TTC549 (cell line): Measurements from ENCODE around the gene CDC20B.
"Not testable (repeated sequence)": the region's sequence is repeated elsewhere in the genome, so short reads cannot be mapped to it uniquely, and the experiment has no call there.

Experiments
- FAIRE-seq: peaks from 2 replicates; lab custom pipeline; 2012; peaks lifted over from hg19 to GRCh38; lab: Jason Lieb, UNC

Gene CDC20B

GRCh38 chr5:55160493-55161209 is 12.3 kb downstream of the CDC20B start:
- peak; percentile 97 for FAIRE-seq

DNA sequence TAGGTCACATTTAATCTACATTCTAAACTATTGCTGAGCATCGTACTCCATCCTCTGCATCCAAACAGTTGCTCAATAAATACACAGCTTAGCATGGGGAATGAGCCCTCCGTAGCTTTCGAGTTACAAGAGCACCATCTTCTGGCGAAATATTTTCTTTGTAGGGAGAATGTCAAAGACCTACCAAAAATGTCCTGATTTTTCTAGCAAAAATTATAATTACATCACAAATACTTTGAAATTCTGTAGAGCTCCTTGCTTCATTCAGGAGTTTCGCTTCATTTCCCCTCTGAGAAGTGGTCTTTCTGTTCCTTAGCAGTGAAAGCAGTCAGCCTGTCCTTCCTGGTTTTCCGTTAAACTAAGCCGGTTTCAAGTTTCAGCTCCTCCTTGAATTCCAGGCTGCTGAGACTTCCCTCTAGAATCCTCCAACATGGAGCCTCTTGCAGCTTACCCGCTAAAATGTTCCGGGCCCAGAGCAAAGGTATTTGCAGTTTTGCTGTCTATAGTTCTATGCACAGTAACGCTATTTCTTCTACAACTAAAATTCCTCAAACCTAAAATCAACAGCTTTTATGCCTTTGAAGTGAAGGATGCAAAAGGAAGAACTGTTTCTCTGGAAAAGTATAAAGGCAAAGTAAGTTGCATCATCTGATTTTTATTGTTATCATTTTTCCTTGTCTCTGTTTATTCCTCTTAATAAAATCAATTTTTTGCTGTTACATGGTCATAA is 13.0 kb downstream of the CDC20B start, which contains the start of gene GPX8:
Gene GPX8 (plus strand): TSS at position 409 of the 730 bp plus-strand sequence. CDS start 22 bp downstream, at position 431.
- no peak for FAIRE-seq

DNA sequence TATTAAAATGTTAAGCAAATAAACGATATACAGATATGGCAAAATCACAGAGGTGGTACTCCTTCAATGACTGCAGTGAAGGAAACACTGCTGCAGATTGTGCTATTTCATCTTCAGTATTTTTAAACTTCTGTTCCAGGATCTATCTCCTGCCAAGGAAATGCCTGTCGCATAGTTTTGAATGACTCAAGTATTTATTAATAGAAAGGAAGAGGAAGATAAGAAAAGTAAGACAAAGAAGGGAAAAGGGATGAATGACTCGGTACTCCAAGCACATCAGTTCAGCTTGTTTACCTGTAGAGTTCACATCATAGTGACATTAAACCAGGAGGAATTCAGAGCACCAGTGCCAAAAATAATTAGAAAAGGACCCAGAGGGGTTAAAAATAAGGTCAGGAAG is 18.1 kb downstream of the CDC20B start:
- no peak for FAIRE-seq

DNA sequence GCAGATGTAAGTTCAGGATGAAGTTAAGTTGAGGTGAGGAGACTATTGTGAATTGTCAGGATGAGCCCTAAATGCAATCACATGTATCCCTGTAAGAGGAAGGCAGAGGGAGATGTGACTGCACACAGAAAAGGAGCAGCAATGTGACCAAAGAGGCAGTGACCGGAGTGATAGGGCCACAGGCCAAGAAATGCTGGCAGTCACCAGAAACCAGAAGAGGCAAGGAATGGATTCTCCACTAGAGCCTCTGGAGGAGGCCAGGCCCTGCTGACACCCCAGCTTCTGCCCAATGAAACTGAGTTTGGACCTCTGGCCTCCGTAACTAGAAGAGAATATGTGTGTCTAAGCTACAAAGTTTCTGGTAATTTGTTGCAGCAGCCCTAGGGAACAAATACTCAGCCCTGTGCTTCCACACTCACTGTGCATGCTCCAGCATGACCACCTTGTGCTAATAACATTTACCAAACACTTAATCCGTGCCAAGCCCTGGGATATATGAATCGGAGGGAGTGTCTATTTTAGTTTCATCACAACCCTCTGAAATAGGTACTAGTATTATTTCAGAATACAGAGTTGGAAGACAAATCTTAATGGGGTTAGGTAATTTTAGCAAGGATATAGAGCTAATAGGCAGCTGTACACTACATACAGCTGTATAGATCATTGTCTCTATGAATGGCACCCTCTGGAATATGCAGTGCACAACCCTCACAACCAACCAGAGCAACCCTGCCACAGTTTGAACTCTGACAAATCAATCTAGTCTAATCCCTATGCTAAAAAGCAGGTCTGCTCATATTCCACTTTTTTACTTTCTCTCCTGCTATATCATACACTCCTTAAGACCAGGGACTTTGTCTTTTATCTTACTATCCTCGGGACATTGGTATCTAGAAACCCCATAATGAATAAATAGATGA is 20.8 kb downstream of the CDC20B start:
- no peak for FAIRE-seq

- no peak for FAIRE-seq
Observed at GRCh38 chr5:55149308-55149795, 23.6 kb downstream of the CDC20B start.

- no peak for FAIRE-seq
Observed at GRCh38 chr5:55146543-55147151, 26.3 kb downstream of the CDC20B start.

GRCh38 chr5:55146080-55146479 is 26.9 kb downstream of the CDC20B start:
- no peak for FAIRE-seq

GRCh38 chr5:55143624-55144023 is 29.4 kb downstream of the CDC20B start:
- FAIRE-seq = no peak

DNA sequence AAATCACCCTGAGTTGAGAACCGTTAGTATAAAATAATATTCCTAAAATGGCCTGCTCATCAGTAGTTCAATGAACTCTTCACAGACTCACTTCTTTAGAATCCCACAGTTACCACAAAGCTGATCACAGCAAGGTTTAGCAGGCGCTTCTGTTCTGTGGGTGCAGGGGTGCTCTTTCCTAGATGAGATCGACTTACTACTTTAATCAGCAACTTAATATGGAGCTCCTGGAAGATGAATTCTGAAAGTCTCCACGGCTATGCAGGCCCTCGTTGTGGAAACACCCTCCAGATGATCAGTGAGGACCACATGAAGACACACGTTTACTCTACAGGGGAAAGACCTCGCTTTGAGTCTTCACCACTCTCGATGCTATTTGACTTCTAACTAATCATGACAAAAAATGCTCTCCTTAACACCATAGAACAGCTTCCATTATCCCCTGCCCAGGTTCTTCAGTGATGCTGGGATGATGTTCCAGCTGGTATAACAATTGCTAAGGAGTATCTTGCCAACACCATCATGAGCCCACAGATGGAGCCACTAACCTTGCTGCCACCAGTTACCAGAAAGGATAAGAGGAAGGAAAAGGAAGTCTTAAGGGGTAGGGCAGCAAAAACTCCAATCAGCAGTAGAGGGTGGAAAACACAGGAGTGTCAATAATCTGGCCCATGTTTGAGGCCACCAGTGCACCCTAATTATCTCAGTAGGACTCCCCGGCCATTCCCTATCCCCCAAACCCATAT is 30.9 kb downstream of the CDC20B start:
- FAIRE-seq = no peak

- no peak for FAIRE-seq
Observed at GRCh38 chr5:55140908-55141665, 31.9 kb downstream of the CDC20B start.

DNA sequence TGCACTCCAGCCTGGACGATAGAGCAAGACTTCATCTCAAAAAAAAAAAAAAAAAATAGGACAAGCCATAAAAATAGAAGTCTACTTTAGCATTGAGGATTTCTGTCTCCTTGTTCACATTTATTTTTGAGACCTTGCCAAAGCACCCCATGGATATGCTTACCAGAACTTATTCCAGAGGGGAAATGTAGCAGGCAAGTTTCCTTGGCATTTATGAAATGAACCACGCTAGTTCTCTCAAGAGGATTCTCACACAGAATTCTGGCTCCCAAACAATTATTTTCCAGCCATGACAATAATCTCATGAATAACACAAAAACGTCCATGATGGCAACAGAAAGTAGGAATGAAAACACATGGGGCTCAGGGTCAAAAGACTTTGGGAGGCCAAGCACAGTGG is 36.5 kb downstream of the CDC20B start:
- no peak for FAIRE-seq

DNA sequence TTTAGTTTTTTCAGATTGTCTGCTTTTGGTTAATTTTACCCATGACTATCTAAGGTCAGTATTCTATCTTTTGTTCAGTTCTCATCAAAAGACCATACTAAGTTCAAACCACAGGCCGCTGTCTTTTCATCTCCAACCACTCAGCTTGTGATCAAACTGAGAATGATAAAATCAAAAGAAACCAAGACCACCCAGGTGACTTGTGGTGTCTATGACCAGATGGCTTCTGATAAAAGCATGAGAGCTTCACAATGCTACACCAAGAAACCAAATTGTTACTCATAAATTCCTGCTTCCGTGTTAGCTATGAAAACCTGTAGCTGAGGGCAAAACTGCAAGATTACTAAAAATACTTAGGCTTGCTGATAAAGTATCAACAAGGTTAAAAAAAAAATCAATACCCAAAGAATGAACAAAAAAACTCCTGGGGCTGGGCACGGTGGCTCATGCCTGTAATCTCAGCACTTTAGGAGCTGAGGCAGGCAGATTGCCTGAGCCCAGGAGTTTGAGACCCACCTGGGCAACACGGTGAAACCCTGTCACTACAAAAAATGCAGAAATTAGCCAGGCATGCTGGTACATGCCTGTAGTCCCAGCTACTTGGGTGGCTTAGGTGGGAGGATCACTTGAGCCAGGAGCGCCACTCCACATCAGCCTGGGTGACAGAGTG is 38.8 kb downstream of the CDC20B start:
- FAIRE-seq = no peak

DNA sequence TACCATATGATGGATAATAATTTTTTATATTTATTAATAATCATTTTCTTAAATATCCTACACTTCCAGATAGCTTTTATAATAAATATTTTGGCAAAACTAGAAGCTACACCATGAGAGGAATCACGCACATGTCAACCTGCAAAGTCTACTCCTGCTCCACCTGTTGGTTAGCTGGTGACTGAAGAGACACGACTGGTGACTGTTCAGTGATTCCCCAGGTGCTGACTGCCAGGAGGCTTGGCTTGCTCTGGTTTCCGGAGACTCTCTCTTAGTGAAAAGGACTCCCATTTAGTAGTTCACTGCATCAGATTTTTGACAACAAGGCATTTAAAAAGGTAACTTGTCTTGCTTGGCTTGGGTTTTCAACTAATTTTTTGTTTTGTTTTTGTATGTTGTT is 49.6 kb downstream of the CDC20B start:
- no peak for FAIRE-seq

DNA sequence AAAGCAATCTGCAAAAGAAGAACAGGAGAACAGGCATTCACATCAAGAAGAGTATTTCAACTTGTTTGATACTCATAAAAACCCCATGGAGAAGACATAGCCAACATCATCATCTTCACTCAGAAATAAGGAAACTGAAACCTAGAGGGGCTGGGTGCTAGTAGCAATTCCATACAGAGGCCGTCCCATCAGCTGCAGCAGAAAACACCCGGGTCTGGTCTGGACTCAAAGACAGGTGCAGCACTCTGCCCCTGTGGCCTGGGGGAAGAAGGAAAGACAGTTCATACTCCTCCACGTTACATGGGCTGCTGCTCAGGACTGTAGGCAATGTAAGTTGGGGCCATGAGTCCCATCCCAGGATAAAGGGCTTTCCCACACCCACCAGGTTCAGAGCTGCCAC is 58.9 kb downstream of the CDC20B start:
- no peak for FAIRE-seq

DNA sequence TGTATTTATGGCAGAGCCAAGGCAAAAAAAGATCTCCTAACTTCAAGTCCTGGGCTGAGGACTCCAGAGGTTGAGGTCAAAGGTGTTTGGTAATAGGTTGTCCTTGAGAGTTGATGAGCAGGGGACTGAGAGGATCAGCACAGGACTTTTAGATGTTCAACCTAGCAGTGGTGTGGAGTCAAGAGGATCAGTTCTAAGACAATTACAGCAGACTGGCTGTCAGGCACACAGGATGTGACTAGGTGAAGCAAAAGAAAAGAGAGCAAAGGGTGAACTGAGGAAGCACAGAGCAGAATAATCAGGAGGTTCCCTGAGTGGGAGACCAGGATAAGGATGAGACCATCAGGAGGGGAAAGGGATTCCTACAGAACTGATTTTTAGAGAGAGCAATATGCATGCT is 59.6 kb downstream of the CDC20B start:
- FAIRE-seq = no peak

DNA sequence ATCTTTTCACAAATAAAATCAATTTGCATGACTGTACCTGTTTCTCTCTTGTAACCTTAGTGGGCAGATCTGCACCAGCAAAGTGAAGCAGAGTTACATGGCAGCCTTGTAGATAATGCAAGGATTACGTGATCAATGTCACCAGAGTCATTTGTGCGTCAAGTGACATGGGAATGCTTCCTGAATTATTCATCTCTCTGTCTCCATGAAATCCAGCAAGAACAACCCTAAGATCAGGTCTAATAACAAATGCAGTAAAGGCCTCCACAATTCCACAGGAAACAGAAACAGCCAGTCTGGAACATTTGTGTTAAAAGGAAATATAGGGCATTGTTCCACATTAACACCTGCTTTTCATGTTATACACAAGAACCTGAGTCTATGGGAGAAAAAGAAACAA is 62.8 kb downstream of the CDC20B start:
- FAIRE-seq = no peak

- FAIRE-seq = no peak
Observed at GRCh38 chr5:55108661-55109060, 64.3 kb downstream of the CDC20B start.

DNA sequence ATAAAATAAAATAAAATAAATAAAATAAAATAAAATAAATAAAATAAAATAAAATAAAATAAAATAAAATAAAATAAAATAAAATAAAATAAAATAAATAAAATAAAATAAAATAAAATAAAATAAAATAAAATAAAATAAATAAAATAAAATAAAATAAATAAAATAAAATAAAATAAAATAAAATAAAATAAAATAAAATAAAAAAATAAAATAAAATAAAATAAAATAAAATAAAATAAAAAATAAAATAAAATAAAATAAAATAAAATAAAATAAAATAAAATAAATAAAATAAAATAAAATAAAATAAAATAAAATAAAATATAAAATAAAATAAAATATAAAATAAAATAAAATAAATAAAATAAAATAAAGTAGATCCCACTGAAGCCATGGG is 67.0 kb downstream of the CDC20B start:
- not testable (repeated sequence) for FAIRE-seq

GRCh38 chr5:55104946-55105701 is 67.9 kb downstream of the CDC20B start:
- FAIRE-seq = no peak
